GM12878 (cell line): Measurements from ENCODE around the gene HSPE1. TPM values are rescaled to one million over a fixed set of nuclear protein-coding genes. Genes with fewer than 3 reads are reported as not detected.

ENCODE experiments used
- BCLAF1 ChIP-seq: fragments of 450-650 bp; IDR thresholded peaks from 2 replicates; pipeline ENCODE4 v1.6.1; 2017; ENCODE audit warnings: antibody characterized with exemption, mild to moderate bottlenecking, moderate library complexity
- BHLHE40 ChIP-seq, 2 experiments: fragments of 450-650 bp in 1 of 2; IDR thresholded peaks; 2 replicates each; pipeline ENCODE4 v1.6.1; 2011 to 2017; ENCODE audit warnings: low read depth in 2 of 2, borderline replicate concordance in 1 of 2, improper control_type of control experiment in 1 of 2, low read length in 1 of 2, mild to moderate bottlenecking in 1 of 2
- CTCF ChIP-seq, 3 experiments: IDR thresholded peaks in 2 of 3; conservative IDR thresholded peaks in 1 of 3; 2 replicates each; pipeline ENCODE4 v1.5.1; 2011; ENCODE audit warnings: low read depth in 3 of 3, low read length in 3 of 3, mild to moderate bottlenecking in 3 of 3, control low read depth in 2 of 3, moderate library complexity in 2 of 3, inconsistent platforms in 1 of 3, mixed read lengths in 1 of 3; ENCODE audit not compliant: control insufficient read depth in 2 of 3, insufficient read depth in 1 of 3; ENCODE audit errors: extremely low read depth in 1 of 3
- EED ChIP-seq: sonication (generic); IDR thresholded peaks from 2 replicates; pipeline ENCODE4 v1.6.1; 2016; ENCODE audit warnings: antibody characterized with exemption, low read depth
- EP300 ChIP-seq, 2 experiments: fragments of 150-350 bp in 1 of 2; IDR thresholded peaks; 2 replicates each; pipeline ENCODE4 v1.6.1; 2011 to 2012; ENCODE audit warnings: low read depth in 2 of 2, low read length in 2 of 2, borderline replicate concordance in 1 of 2, improper control_type of control experiment in 1 of 2, inconsistent platforms in 1 of 2; ENCODE audit not compliant: control insufficient read depth in 1 of 2
- MTA2 ChIP-seq: fragments of 450-650 bp; IDR thresholded peaks from 2 replicates; pipeline ENCODE4 v1.6.1; 2016; ENCODE audit warnings: low read depth, mild to moderate bottlenecking, moderate library complexity
- NR2C2 ChIP-seq: IDR thresholded peaks from 2 replicates; pipeline ENCODE4 v1.6.1; 2011; ENCODE audit warnings: borderline replicate concordance, low read depth; ENCODE audit not compliant: control insufficient read depth, insufficient read length
- PBX3 ChIP-seq: IDR thresholded peaks from 2 replicates; pipeline ENCODE4 v1.6.1; 2011; ENCODE audit warnings: mild to moderate bottlenecking, low read depth, low read length, moderate library complexity; ENCODE audit not compliant: insufficient replicate concordance
- SMAD5 ChIP-seq: IDR thresholded peaks from 2 replicates; pipeline ENCODE4 v1.6.1; 2016; ENCODE audit warnings: antibody characterized with exemption, low read depth
- SPI1 ChIP-seq: IDR thresholded peaks from 2 replicates; pipeline ENCODE4 v1.6.1; 2011; ENCODE audit warnings: low read depth, mild to moderate bottlenecking, low read length, moderate library complexity, borderline replicate concordance; ENCODE audit not compliant: insufficient read depth
- SREBF1 ChIP-seq: IDR thresholded peaks from 2 replicates; pipeline ENCODE4 v1.6.1; 2012; ENCODE audit warnings: mild to moderate bottlenecking, low read length
- ZNF24 ChIP-seq: fragments of 450-650 bp; IDR thresholded peaks from 2 replicates; pipeline ENCODE4 v1.6.1; 2017; ENCODE audit warnings: antibody characterized with exemption, mild to moderate bottlenecking
- ZNF384 ChIP-seq: IDR thresholded peaks from 2 replicates; pipeline ENCODE4 v1.6.1; 2012; ENCODE audit warnings: low read depth, mild to moderate bottlenecking, low read length, improper control_type of control experiment, borderline replicate concordance
- polyA plus RNA-seq, 11 experiments: library from polyadenylated mRNA; depleted of rRNA in 4 of 11; unstranded in 6 of 11; stranded (reverse) in 5 of 11; fragments of >200 nt; fragmentation: Nextera tagmentation in 4 of 11; fragmentation: Illumina TruSeq in 1 of 11; extraction: Ambion mirVana in 4 of 11; extraction: Trizol in 1 of 11; gene quantifications; 1 replicate in 1 of 11; 2 replicates in 10 of 11; pipeline versions ENCODE4 v1.2.1 to v1.2.3, GENCODE V29; 2011 to 2016; ENCODE audit warnings: inconsistent platforms in 2 of 11, missing spikeins in 2 of 11, low read depth in 1 of 11
- total RNA-seq, 4 experiments: library from RNA; depleted of rRNA in 3 of 4; stranded (reverse); fragments of >200 nt in 3 of 4; fragmentation: Illumina TruSeq in 1 of 4; extraction: Trizol in 1 of 4; gene quantifications; 2 replicates each; pipeline versions ENCODE4 v1.2.1 to v1.2.3, GENCODE V29; 2013 to 2021
- TF ChIP-seq, protein P1 (sequence below): fragments of 450-650 bp; IDR thresholded peaks from 2 replicates; pipeline ENCODE4 v1.6.1; 2017; ENCODE audit warnings: mild to moderate bottlenecking
- TF ChIP-seq, protein P2 (sequence below): fragments of 450-650 bp; conservative IDR thresholded peaks from 2 replicates; pipeline ENCODE4 v1.6.1; 2017; ENCODE audit warnings: mild to moderate bottlenecking, moderate library complexity

HSPE1 gene
- total and polyA plus RNA-seq, 10 of the 15 experiments (the other 5 are each of a cell fraction or from before 2014, with no cell fraction given), result 180 to 1,096 (median 505) TPM

GRCh38 chr2:197515739-197516392, 15.7 kb downstream of the HSPE1 start, which contains the start of gene MOB4 (continued):
- TF ChIP-seq, protein P1, sequence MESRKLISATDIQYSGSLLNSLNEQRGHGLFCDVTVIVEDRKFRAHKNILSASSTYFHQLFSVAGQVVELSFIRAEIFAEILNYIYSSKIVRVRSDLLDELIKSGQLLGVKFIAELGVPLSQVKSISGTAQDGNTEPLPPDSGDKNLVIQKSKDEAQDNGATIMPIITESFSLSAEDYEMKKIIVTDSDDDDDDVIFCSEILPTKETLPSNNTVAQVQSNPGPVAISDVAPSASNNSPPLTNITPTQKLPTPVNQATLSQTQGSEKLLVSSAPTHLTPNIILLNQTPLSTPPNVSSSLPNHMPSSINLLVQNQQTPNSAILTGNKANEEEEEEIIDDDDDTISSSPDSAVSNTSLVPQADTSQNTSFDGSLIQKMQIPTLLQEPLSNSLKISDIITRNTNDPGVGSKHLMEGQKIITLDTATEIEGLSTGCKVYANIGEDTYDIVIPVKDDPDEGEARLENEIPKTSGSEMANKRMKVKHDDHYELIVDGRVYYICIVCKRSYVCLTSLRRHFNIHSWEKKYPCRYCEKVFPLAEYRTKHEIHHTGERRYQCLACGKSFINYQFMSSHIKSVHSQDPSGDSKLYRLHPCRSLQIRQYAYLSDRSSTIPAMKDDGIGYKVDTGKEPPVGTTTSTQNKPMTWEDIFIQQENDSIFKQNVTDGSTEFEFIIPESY, result no peak
- TF ChIP-seq, protein P2, sequence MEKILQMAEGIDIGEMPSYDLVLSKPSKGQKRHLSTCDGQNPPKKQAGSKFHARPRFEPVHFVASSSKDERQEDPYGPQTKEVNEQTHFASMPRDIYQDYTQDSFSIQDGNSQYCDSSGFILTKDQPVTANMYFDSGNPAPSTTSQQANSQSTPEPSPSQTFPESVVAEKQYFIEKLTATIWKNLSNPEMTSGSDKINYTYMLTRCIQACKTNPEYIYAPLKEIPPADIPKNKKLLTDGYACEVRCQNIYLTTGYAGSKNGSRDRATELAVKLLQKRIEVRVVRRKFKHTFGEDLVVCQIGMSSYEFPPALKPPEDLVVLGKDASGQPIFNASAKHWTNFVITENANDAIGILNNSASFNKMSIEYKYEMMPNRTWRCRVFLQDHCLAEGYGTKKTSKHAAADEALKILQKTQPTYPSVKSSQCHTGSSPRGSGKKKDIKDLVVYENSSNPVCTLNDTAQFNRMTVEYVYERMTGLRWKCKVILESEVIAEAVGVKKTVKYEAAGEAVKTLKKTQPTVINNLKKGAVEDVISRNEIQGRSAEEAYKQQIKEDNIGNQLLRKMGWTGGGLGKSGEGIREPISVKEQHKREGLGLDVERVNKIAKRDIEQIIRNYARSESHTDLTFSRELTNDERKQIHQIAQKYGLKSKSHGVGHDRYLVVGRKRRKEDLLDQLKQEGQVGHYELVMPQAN, result peak; percentile 84; the same call in 1 of the 2 replicates
- TF ChIP-seq EP300 (IDR thresholded peaks at IDR 0.05; ENCODE audit: borderline replicate concordance in 1 of 2, control insufficient read depth in 1 of 2, low read depth in 2 of 2, low read length in 2 of 2), result peak in 1 of 2 experiments; percentile 99; a peak in 2 of 4 replicates
- TF ChIP-seq SMAD5, result peak; percentile 86
- peak; percentile 69 for TF ChIP-seq SREBF1
- no peak for TF ChIP-seq ZNF384
- no peak for TF ChIP-seq MTA2
- no peak for TF ChIP-seq NR2C2
- TF ChIP-seq BCLAF1, result no peak
- peak; percentile 22; the same call in 1 of the 2 replicates for TF ChIP-seq SPI1
- peak; percentile 47; the same call in 1 of the 2 replicates for TF ChIP-seq ZNF24
- TF ChIP-seq BHLHE40 (IDR thresholded peaks at IDR 0.05; ENCODE audit: borderline replicate concordance in 1 of 2, low read depth in 2 of 2, low read length in 1 of 2), result peak; percentile 66 to 86
- TF ChIP-seq EED, result peak; percentile 45
- peak; percentile 39 for TF ChIP-seq PBX3
- no peak for TF ChIP-seq CTCF (IDR thresholded peaks at IDR 0.05 in 2 of 3, conservative IDR thresholded peaks at IDR 0.05 in 1 of 3; ENCODE audit: control insufficient read depth in 2 of 3, extremely low read depth in 1 of 3, insufficient read depth in 1 of 3, low read depth in 3 of 3, low read length in 3 of 3)
